CD4-positive, CD25-positive, alpha-beta regulatory T cell (primary cell): ENCODE data around the gene BCL2. TPM values are rescaled to one million over a fixed set of nuclear protein-coding genes. Genes with fewer than 3 reads are reported as not detected.

Experiments used
- ATAC-seq, 2 donors: fragments of 150-1000 bp; cut with Tn5 transposase; one replicate each; pipeline ENCODE4 v1.10.0; 2021; ENCODE audit warnings: low read depth in 2 of 2, moderate number of reproducible peaks in 2 of 2, moderate library complexity in 1 of 2
- DNase-seq, 3 donors: peaks; one replicate each; pipeline versions ENCODE4 v3.0.0 to v3.0.0-alpha.2; 2012 to 2022; ENCODE audit warnings: mixed read lengths in 1 of 3
- H3K27ac ChIP-seq: one replicate; pipeline ENCODE4 v1.7.0; 2013; ENCODE audit warnings: mild to moderate bottlenecking, low read length; ENCODE audit not compliant: insufficient read depth, poor library complexity, severe bottlenecking
- H3K27me3 ChIP-seq: one replicate; pipeline ENCODE4 v1.7.0; 2013; ENCODE audit warnings: low read length; ENCODE audit not compliant: control insufficient read depth, insufficient read depth
- H3K36me3 ChIP-seq: one replicate; pipeline ENCODE4 v1.7.0; 2013; ENCODE audit warnings: mild to moderate bottlenecking, low read length, moderate library complexity; ENCODE audit not compliant: control insufficient read depth, insufficient read depth
- H3K4me1 ChIP-seq: 2 replicates; pipeline ENCODE4 v1.7.0; 2013; ENCODE audit warnings: mild to moderate bottlenecking, low read length; ENCODE audit not compliant: insufficient read depth, control insufficient read depth, poor library complexity, severe bottlenecking
- H3K4me3 ChIP-seq: one replicate; pipeline ENCODE4 v1.7.0; 2013; ENCODE audit warnings: low read depth, mild to moderate bottlenecking, low read length, moderate library complexity
- H3K9me3 ChIP-seq, 2 experiments: 1 replicate in 1 of 2; 2 replicates in 1 of 2; pipeline ENCODE4 v1.7.0; 2013; ENCODE audit warnings: low read length in 2 of 2, mild to moderate bottlenecking in 1 of 2, moderate library complexity in 1 of 2; ENCODE audit not compliant: control insufficient read depth in 2 of 2
- H3K27ac Mint-ChIP-seq, 3 donors: one replicate each; pipeline ENCODE4 v1.8.0; 2020 to 2022; ENCODE audit warnings: mild to moderate bottlenecking in 3 of 3, mixed read lengths in 3 of 3, moderate library complexity in 2 of 3
- H3K27me3 Mint-ChIP-seq: one replicate; pipeline ENCODE4 v1.8.0; 2022; ENCODE audit warnings: mild to moderate bottlenecking, mixed read lengths
- H3K36me3 Mint-ChIP-seq: one replicate; pipeline ENCODE4 v1.8.0; 2020; ENCODE audit warnings: mixed read lengths
- H3K4me1 Mint-ChIP-seq, 4 donors: one replicate each; pipeline ENCODE4 v1.8.0; 2020 to 2022; ENCODE audit warnings: mixed read lengths in 4 of 4, mild to moderate bottlenecking in 1 of 4
- H3K4me3 Mint-ChIP-seq, 4 donors: one replicate each; pipeline ENCODE4 v1.8.0; 2020 to 2022; ENCODE audit warnings: mild to moderate bottlenecking in 4 of 4, mixed read lengths in 4 of 4, moderate library complexity in 3 of 4
- H3K9me3 Mint-ChIP-seq, 7 donors: one replicate each; pipeline ENCODE4 v1.8.0; 2020 to 2022; ENCODE audit warnings: mixed read lengths in 7 of 7, mild to moderate bottlenecking in 3 of 7, moderate library complexity in 2 of 7
- polyA plus RNA-seq, 4 donors: library from polyadenylated mRNA; unstranded; fragments of 300-500 nt; fragmentation: Illumina TruSeq; gene quantifications; one replicate each; pipeline ENCODE4 v1.2.3, GENCODE V29; 2021
- total RNA-seq: library from RNA; stranded (reverse); gene quantifications from one replicate; pipeline ENCODE4 v1.2.3, GENCODE V29; 2022

The BCL2 gene
- total and polyA plus RNA-seq, 5 donors from 2014 or later: 19.1 to 125 (median 31.1) TPM

DNA sequence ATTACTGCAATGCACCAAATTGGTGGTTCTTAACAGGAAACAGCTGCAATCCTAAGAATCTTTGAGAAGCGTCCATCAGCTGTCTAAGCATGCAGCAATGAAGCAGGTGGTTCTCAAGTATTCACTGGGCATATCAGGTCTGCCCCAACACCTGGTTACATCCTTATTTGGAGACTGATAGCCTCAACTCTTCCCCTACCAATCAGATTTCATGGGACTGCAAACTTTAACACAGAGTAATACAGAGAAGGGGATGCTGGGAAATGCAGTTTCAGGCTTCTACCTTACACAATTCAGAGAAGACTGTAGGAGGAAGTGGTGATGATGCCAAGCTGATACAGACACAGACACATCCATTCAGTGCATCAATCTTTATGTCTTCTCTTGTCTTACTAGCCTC lies 240.5 kb downstream of the BCL2 start:
- Mint-ChIP-seq H3K27me3 (peaks cover 52% of the 10 kb centered on the region), H3K4me1 (peaks cover 2 to 15% (median 7%) of the 10 kb centered on the region in 4 donors), H3K36me3 (peaks cover 4% of the 10 kb centered on the region), H3K27ac (no peak overlapping the region), H3K9me3 (peaks cover 0 to 7% (median 5%) of the 10 kb centered on the region in 7 donors), H3K4me3 (no peak overlapping the region)
- Histone ChIP-seq H3K4me3 (no peak overlapping the region), H3K36me3 (no peaks in the 10 kb centered on the region), H3K9me3 (peaks cover 9 to 11% of the 10 kb centered on the region in 2 experiments), H3K4me1 (peaks cover 7% of the 10 kb centered on the region), H3K27ac (no peak overlapping the region), H3K27me3 (peaks cover 22% of the 10 kb centered on the region)
- DNase-seq: peak in 1 of 3 donors; percentile 76
- ATAC-seq: peak; percentile 73 to 79

GRCh38 chr18:63078471-63078870 lies 241.1 kb downstream of the BCL2 start:
- peaks cover 9 to 11% of the 10 kb centered on the region in 2 experiments for H3K9me3 ChIP-seq
- no peak overlapping the region for H3K27ac Mint-ChIP-seq
- peaks cover 2 to 15% (median 7%) of the 10 kb centered on the region in 4 donors for H3K4me1 Mint-ChIP-seq
- peaks cover 22% of the 10 kb centered on the region for H3K27me3 ChIP-seq
- peaks cover 52% of the 10 kb centered on the region for H3K27me3 Mint-ChIP-seq
- H3K4me1 ChIP-seq: peaks cover 7% of the 10 kb centered on the region
- H3K27ac ChIP-seq: no peak overlapping the region
- H3K4me3 ChIP-seq: no peak overlapping the region
- DNase-seq (no peak), ATAC-seq (no peak)
- H3K36me3 ChIP-seq: no peaks in the 10 kb centered on the region
- peaks cover 0 to 7% (median 5%) of the 10 kb centered on the region in 7 donors for H3K9me3 Mint-ChIP-seq
- H3K36me3 Mint-ChIP-seq: peaks cover 4% of the 10 kb centered on the region
- H3K4me3 Mint-ChIP-seq: no peak overlapping the region

GRCh38 chr18:63074981-63075404 lies 244.6 kb downstream of the BCL2 start:
- peak overlapping the region; percentile 56 to 72 (median 64) for H3K4me3 Mint-ChIP-seq

DNA sequence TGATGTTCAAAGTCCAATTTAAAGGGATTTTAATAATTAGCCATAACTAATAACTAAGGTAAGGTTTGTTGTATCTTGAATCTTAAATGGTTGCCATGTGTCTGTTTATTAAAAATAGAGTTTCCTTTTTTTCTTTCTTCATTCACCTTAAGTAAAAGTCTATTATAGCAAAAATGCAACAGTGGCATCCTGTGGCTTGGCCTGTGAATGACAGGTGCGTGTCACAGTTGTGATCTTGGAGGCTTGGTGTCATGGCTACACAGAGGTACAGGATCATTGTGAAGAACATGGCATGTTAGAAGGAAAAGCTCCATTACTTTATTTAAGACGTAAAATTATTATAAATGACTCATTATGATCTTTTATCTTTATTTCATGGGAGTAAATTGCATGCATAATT lies 246.1 kb downstream of the BCL2 start:
- Mint-ChIP-seq H3K27me3 (peaks cover 32% of the 10 kb centered on the region), H3K27ac (no peak overlapping the region), H3K36me3 (no peaks in the 10 kb centered on the region), H3K4me1 (peaks cover 2 to 11% (median 7%) of the 10 kb centered on the region in 4 donors), H3K9me3 (peaks cover 0 to 1% (median 0%) of the 10 kb centered on the region in 7 donors), H3K4me3 (peak overlapping the region in 1 of 4 donors; percentile 24)
- DNase-seq (peak in 1 of 3 donors; percentile 60), ATAC-seq (no peak)
- H3K9me3 ChIP-seq: no peaks in the 10 kb centered on the region
- no peaks in the 10 kb centered on the region for H3K36me3 ChIP-seq
- peaks cover 7% of the 10 kb centered on the region for H3K4me1 ChIP-seq
- peaks cover 17% of the 10 kb centered on the region for H3K27me3 ChIP-seq
- H3K4me3 ChIP-seq: no peak overlapping the region
- no peak overlapping the region for H3K27ac ChIP-seq

More at GRCh38 chr18:63074981-63075404, 244.6 kb downstream of the BCL2 start:
- ATAC-seq (peak; percentile 27 to 67), DNase-seq (peak; percentile 26 to 60 (median 30))
- Histone ChIP-seq H3K36me3 (no peaks in the 10 kb centered on the region), H3K27ac (no peak overlapping the region), H3K9me3 (peaks cover 5 to 7% of the 10 kb centered on the region in 2 experiments), H3K4me1 (peaks cover 7% of the 10 kb centered on the region), H3K27me3 (peaks cover 22% of the 10 kb centered on the region), H3K4me3 (peak overlapping the region; percentile 72)
- H3K9me3 Mint-ChIP-seq: peaks cover 0 to 5% (median 3%) of the 10 kb centered on the region in 7 donors
- H3K27ac Mint-ChIP-seq: peak overlapping the region; percentile 7 to 84 (median 7)
- H3K27me3 Mint-ChIP-seq: peaks cover 40% of the 10 kb centered on the region
- peaks cover 3% of the 10 kb centered on the region for H3K36me3 Mint-ChIP-seq
- peaks cover 2 to 13% (median 7%) of the 10 kb centered on the region in 4 donors for H3K4me1 Mint-ChIP-seq

Other genes starting within 250 kb of the BCL2 start
- 42.0 TPM for gene KDSR, start 47.4 kb upstream of the BCL2 start, total RNA-seq
- 100 to 1,000 TPM in 3 of 4 donors, 10 to 100 TPM in 1; 99.8 to 119 (median 106) TPM for gene KDSR, start 47.4 kb upstream of the BCL2 start, polyA plus RNA-seq
- 93.3 TPM for gene VPS4B, start 102.7 kb upstream of the BCL2 start, total RNA-seq
- gene VPS4B, start 102.7 kb upstream of the BCL2 start, polyA plus RNA-seq: 10 to 100 TPM; 54.2 to 72.4 (median 64.0) TPM
- not detected for gene SERPINB5, start 157.2 kb upstream of the BCL2 start, total RNA-seq
- gene SERPINB5, start 157.2 kb upstream of the BCL2 start, polyA plus RNA-seq: not detected
- not detected for gene SERPINB12, start 222.6 kb upstream of the BCL2 start, total RNA-seq
- not detected for gene SERPINB12, start 222.6 kb upstream of the BCL2 start, polyA plus RNA-seq